SK-N-SH treated with all-trans-retinoic acid at 6 μM for 48 hours (cell line): ENCODE data around the gene OLIG1.

Source experiments
- POU6F1 ChIP-seq: fragments of 250-450 bp; sonication (Bioruptor Pico); IDR thresholded peaks from 2 replicates; pipeline ENCODE4 v1.8.0; 2021; ENCODE audit warnings: low read depth, mild to moderate bottlenecking, moderate library complexity, borderline replicate concordance
- RARB ChIP-seq: fragments of 250-450 bp; sonication (Bioruptor Pico); IDR thresholded peaks from 2 replicates; pipeline ENCODE4 v1.8.0; 2021; ENCODE audit warnings: mild to moderate bottlenecking, moderate library complexity
- ZNF8 ChIP-seq: fragments of 450-650 bp; formaldehyde crosslinking; IDR thresholded peaks from 2 replicates; pipeline ENCODE4 v1.5.0; 2020; ENCODE audit warnings: mild to moderate bottlenecking, moderate library complexity

DNA sequence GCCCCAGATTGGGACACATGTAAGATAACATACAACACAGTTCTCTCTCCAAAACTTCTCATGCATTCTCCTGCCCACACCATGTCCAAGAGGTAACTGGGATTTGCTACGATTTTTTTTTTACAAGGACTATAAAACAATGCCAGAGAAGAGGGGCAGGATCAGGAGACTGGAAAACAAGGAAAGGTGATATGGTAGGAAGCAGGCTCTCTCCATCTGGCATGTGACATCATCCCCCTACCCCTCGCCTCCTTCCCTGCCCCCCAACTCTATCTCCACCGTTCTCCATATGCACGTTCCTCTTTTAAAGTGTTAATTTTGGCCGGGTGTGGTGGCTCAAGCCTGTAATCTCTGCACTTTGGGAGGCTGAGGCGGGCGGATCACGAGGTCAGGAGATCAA, 23.5 kb upstream of the OLIG1 start:
- TF ChIP-seq ZNF8 (CRISPR knock-in tag) (no peak), RARB (CRISPR knock-in tag) (no peak), POU6F1 (CRISPR knock-in tag) (no peak)
